ENCODE data around the gene COA1. TPM values are rescaled to one million over a fixed set of nuclear protein-coding genes. Genes with fewer than 3 reads are reported as not detected.

Gene COA1
- total RNA-seq, 4 donors from 2014 or later: 31.8 to 53.2 (median 39.8) TPM

DNA sequence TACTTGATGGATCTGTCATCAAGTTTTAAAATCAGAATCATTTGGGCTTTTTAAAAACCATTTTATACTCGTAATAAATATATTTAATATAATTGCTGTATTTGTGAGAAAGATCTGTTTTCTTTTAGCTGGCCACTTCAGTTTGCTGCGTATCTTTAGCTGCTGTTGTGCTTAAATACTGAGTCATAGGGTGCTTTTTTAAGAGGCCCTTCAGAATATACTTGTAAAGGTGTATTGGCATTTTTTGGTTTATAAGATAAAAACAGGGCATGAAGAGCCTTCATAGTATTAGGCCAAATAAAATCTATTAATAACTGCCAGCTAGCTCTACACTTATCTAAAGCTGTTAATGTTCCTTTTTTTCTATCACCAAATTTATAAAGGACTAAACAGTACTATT lies 102.6 kb downstream of the COA1 start:
- intact Hi-C loops (cut with DNase I; ENCODE audit: low total_unique reads) (no loop called here), in situ Hi-C loops (cut with MboI; ENCODE audit: low pct_ligation_motif_present in 1 of 4, low pct_unique_long_range_greater_than_20kb in 1 of 4, low sequenced_read_pairs in 3 of 4) (no loop called here)
- H3K4me1 ChIP-seq: peaks cover 0 to 3% (median 0%) of the 10 kb centered on the region in 4 donors
- DNase-seq: no peak
- TF ChIP-seq, protein P1, sequence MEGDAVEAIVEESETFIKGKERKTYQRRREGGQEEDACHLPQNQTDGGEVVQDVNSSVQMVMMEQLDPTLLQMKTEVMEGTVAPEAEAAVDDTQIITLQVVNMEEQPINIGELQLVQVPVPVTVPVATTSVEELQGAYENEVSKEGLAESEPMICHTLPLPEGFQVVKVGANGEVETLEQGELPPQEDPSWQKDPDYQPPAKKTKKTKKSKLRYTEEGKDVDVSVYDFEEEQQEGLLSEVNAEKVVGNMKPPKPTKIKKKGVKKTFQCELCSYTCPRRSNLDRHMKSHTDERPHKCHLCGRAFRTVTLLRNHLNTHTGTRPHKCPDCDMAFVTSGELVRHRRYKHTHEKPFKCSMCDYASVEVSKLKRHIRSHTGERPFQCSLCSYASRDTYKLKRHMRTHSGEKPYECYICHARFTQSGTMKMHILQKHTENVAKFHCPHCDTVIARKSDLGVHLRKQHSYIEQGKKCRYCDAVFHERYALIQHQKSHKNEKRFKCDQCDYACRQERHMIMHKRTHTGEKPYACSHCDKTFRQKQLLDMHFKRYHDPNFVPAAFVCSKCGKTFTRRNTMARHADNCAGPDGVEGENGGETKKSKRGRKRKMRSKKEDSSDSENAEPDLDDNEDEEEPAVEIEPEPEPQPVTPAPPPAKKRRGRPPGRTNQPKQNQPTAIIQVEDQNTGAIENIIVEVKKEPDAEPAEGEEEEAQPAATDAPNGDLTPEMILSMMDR (IDR thresholded peaks at IDR 0.05): no peak
- TF ChIP-seq POLR2A (IDR thresholded peaks at IDR 0.05) (no peak), EP300 (IDR thresholded peaks at IDR 0.05; ENCODE audit: low read depth) (no peak), POLR2AphosphoS5 (IDR thresholded peaks at IDR 0.05) (no peak)
- peaks cover 0 to 13% (median 7%) of the 10 kb centered on the region in 4 donors for H3K36me3 ChIP-seq
- H3K27me3 ChIP-seq: no peaks in the 10 kb centered on the region
- H3K27ac ChIP-seq: no peak overlapping the region
- H3K9me3 ChIP-seq: no peaks in the 10 kb centered on the region
- WGBS, 2 donors (ENCODE audit: low coverage in 1 of 2): 85% methylated on average over 2 of the region's 2 CpGs
- H3K4me3 ChIP-seq: no peak overlapping the region

- in situ Hi-C loops (cut with MboI; ENCODE audit: low pct_ligation_motif_present in 1 of 4, low pct_unique_long_range_greater_than_20kb in 1 of 4, low sequenced_read_pairs in 3 of 4) (no loop called here), intact Hi-C loops (cut with DNase I; ENCODE audit: low total_unique reads) (no loop called here)
- no peak for DNase-seq
- H3K27me3 ChIP-seq: no peaks in the 10 kb centered on the region
- no peak overlapping the region for H3K27ac ChIP-seq
- peaks cover 0 to 3% (median 0%) of the 10 kb centered on the region in 4 donors for H3K4me1 ChIP-seq
- no peak overlapping the region for H3K4me3 ChIP-seq
- H3K36me3 ChIP-seq: peaks cover 0 to 9% (median 4%) of the 10 kb centered on the region in 4 donors
- H3K9me3 ChIP-seq: no peaks in the 10 kb centered on the region
- TF ChIP-seq, protein P1 (IDR thresholded peaks at IDR 0.05): no peak
- TF ChIP-seq EP300 (IDR thresholded peaks at IDR 0.05; ENCODE audit: low read depth) (no peak), POLR2AphosphoS5 (IDR thresholded peaks at IDR 0.05) (no peak), POLR2A (IDR thresholded peaks at IDR 0.05) (no peak)
- 79 to 86% methylated on average over 1 to 4 of the region's 4 CpGs for whole genome bisulfite sequencing, 2 donors (ENCODE audit: low coverage in 1 of 2)
These were observed 103.3 kb downstream of the COA1 start for GRCh38 chr7:43625980-43626379.

DNA sequence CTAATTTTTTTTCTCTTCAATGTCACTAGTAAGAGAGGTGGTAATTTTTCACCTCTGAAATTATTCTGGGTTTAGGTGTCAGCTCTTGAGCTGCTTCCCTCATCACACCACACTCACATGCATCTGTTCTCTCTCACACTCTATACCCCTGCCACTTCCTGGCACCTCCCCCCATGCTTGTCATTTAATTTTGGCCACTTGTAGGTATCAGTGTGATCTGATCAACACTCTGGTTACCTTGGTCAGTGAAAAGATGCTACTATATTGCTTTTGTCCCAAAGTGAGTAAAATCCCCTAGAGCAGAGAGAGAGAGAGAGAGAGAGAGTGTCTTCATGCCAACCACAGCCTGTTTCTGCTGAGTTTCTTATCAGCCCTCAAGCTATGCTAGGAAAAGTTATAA lies 103.9 kb downstream of the COA1 start:
- no peak for DNase-seq
- Histone ChIP-seq H3K4me3 (no peak overlapping the region), H3K36me3 (peaks cover 0 to 10% (median 3%) of the 10 kb centered on the region in 4 donors), H3K9me3 (no peaks in the 10 kb centered on the region), H3K27me3 (no peaks in the 10 kb centered on the region), H3K27ac (no peak overlapping the region), H3K4me1 (peaks cover 0 to 3% (median 0%) of the 10 kb centered on the region in 4 donors)
- in situ Hi-C loops (cut with MboI; ENCODE audit: low pct_ligation_motif_present in 1 of 4, low pct_unique_long_range_greater_than_20kb in 1 of 4, low sequenced_read_pairs in 3 of 4) (no loop called here), intact Hi-C loops (cut with DNase I; ENCODE audit: low total_unique reads) (no loop called here)
- TF ChIP-seq POLR2A (IDR thresholded peaks at IDR 0.05) (no peak), EP300 (IDR thresholded peaks at IDR 0.05; ENCODE audit: low read depth) (no peak), POLR2AphosphoS5 (IDR thresholded peaks at IDR 0.05) (no peak)
- TF ChIP-seq, protein P1 (IDR thresholded peaks at IDR 0.05): no peak

DNA sequence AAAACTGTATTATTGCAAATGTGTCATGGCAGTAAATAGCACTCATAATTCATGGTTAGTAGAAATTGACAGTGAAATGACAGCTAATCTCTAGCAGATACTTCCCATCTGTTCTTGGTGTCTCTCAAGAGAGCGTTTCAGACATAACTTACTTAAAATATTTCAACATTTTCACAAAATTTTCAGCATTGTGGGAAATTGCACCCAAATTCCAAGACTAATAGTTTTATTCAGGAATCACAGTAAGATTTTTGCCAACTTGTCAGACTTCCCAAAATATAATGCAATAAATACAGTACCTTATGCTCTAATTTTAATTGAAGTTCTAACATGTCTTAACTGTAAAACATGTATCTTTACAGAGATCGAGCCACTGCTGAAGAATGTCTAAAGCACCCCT lies 105.2 kb downstream of the COA1 start:
- H3K36me3 ChIP-seq: peaks cover 0 to 20% (median 3%) of the 10 kb centered on the region in 4 donors
- WGBS, 2 donors (ENCODE audit: low coverage in 1 of 2): 87 to 94% methylated on average over 2 of the region's 2 CpGs
- no peak overlapping the region for H3K4me3 ChIP-seq
- peaks cover 0 to 3% (median 0%) of the 10 kb centered on the region in 4 donors for H3K4me1 ChIP-seq
- TF ChIP-seq POLR2A (IDR thresholded peaks at IDR 0.05): no peak
- no peak for TF ChIP-seq EP300 (IDR thresholded peaks at IDR 0.05; ENCODE audit: low read depth)
- TF ChIP-seq, protein P1 (IDR thresholded peaks at IDR 0.05): no peak
- TF ChIP-seq POLR2AphosphoS5 (IDR thresholded peaks at IDR 0.05): no peak
- no peak for DNase-seq
- H3K27ac ChIP-seq: no peak overlapping the region
- H3K27me3 ChIP-seq: no peaks in the 10 kb centered on the region
- in situ Hi-C loops (cut with MboI; ENCODE audit: low pct_ligation_motif_present in 1 of 4, low pct_unique_long_range_greater_than_20kb in 1 of 4, low sequenced_read_pairs in 3 of 4): no loop called here
- H3K9me3 ChIP-seq: no peaks in the 10 kb centered on the region
- intact Hi-C loops (cut with DNase I; ENCODE audit: low total_unique reads): no loop called here
